Measurements from ENCODE around the gene CACNA1S.

Gene CACNA1S

DNA sequence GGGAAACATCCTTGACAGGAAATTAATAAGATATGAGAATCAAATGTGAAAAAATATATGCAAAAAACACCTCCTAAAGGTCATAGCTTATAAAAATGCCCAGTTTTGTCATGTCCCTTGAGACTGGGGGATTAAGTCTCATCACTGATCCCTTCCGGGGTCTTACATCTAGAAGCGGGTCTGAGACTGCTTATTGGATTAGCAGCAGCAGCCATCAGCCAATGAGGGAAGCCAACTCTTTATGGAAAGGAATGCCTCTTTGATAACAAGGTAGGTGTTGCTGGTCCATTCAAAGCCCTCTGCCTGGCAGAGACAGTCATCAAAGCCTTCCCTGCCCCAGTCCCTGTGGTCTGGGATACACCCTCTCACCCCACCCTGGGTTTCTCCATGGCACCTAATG lies 3.9 kb upstream of the CACNA1S start:
- no peak for DNase-seq (ENCODE audit: low read depth)

DNA sequence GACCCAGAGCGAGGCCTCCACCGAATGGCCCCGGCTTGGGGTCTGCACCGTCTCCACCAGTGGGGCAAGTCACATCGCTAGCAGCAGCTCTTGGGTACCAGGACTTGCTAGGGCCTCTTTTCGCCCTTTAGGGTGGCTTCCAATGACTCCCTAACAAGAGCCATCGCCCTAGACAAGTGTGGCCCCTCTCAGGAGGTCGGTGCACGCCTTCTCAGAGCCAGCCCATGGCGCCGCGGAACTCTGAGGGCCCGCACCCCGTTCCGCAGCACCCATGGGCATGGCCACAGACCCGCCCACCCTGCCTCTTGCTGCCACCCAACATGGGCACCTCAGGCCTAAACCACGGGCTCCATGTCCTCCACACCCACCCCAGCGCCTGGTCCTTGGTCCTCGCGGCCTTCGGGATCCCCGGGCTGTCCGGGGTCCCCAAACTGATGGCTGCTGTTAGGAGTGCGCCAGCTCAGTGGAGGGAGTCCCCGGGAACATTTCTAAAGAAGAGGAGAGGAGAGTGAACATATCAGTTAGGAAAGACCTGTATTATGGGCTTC lies 3.2 kb upstream of the CACNA1S start:
- DNase-seq (ENCODE audit: low read depth): no peak

DNA sequence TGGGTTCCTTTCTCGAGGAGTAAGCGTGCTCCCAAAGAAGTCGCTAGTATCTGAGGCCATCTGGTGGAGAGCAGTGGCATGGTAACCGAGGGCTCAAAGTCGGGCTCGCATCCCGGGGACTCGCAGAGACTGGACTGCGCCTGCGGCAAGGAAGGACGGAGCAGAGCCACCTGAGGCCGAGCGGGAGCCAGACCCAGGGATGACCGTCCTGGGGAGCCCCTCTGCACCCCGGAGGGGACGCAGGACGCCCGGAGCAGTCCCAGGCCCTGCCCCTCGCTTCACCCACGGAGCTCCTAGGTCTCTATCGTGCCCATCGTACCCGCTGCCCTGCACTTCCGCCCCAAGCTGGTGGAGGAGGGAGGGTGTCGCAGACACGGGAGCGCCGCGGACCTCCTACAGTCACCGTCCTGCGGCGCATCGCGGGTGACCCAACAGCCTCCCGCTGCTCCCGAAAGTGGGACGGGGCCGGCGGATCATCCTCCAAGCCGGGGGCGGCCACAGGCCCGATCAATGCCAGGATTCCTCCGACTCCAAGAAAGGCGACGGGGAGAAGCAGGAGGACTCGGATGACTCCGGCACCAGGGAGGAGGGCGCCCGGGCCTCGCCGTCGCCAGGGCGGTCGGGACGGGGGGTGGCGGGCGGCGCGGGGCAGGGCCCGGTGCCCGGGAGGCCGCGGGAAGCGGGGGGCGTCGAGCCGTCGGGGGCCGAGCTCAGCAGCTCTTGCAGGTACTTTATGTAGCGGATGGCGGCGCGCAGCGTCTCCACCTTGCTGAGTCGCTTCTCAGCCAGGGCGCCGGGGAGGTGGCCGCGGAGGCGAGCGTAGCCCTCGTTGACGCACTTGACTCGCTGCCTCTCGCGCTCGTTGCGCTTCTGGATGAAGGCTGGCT lies 2.3 kb upstream of the CACNA1S start:
- DNase-seq (ENCODE audit: low read depth): peak; percentile 80

DNA sequence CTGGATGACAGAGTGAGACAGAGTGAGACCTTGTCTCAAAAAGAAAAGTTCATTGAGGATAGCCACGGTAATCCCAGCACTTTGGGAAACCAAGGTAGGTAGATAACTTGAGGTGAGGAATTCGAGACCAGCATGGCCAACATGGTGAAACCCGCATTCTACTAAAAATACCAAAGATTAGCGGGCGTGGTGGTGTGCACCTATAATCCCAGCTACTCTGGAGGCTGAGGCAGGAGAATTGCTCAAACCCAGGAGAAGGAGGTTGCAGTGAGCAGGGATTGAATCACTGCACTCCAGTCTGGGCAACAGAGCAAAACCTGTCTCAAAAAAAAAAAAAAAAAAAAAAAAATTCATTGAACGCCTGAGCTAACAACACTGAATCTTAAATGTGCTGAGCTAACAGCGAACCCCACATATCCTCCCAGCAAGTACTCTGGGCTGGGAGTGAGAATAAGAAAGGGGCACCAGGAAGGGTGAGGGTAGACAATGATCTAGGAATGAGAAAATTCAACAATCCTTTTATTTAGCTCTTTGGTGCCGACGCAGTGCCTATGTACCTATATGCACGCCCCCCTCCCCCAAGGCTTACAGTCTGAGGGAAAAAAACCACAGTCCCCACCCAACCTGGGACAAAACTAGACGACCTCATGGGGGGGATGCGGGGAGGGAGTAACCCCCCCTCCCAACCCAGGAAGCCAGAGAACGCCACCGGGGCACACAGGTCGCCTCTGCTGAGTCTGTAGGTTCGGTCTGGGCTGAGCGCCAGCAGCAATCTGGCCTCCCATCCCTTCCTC lies 1.4 kb upstream of the CACNA1S start:
- no peak for DNase-seq (ENCODE audit: low read depth)

DNA sequence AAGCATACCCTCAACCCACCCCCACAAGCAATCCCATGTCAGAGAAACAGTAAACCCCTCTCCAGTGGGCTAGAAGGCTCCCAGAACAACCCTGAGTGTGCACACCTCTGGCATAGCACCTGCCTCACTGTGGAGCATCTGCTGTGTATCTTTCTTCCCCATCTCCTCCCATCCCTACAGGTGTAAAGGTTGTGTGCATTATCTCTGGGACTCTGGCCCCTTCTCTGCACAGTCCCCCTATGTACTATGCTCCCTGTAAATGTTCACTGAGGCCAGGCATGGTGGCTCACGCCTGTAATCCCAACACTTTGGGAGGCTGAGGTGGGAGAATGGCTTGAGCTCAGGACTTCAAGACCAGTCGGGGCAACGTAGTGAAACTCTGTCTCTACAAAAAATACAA lies 700 bp upstream of the CACNA1S start:
- no peak for DNase-seq (ENCODE audit: low read depth)

DNA sequence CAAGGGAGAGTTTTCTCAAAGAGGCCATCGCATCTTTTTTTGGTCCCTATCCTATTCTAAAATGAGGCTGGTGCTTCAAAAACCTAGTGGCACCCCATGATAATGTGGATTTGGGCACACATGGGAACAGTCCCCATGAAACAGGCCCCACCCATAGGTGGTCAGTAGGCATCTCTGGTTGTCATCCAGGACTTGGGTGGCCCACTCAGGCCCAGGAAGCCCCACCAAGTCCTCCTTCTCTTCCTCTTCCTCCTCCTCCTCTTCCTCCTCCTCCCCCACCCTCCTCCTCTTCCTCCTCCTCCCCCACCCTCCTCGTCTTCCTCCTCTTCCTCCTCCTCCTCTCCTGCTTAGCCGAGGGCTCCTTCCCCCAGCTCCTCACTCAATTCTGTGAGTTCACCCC lies 554 bp downstream of the CACNA1S start:
- no peak for DNase-seq (ENCODE audit: low read depth)

DNA sequence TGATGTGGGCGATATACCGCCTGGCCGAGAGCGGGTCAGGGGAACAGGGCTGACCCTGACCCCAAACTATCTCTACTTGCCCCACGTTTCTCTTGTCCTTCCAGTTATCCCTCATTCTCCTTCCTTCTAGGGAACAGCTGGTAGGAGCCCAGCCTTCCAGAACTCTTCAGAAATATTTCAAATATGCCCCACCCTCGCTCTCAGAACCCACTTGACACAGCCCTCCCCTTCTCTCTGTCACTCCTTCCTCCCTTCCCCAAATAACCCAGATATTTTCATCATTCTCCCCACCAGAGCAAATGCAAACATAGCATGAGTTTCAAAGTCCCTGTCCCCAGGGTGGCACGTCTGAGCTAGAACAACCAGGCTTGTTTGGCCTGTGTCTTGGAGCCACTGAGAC lies 1.1 kb downstream of the CACNA1S start:
- no peak for DNase-seq (ENCODE audit: low read depth)

DNA sequence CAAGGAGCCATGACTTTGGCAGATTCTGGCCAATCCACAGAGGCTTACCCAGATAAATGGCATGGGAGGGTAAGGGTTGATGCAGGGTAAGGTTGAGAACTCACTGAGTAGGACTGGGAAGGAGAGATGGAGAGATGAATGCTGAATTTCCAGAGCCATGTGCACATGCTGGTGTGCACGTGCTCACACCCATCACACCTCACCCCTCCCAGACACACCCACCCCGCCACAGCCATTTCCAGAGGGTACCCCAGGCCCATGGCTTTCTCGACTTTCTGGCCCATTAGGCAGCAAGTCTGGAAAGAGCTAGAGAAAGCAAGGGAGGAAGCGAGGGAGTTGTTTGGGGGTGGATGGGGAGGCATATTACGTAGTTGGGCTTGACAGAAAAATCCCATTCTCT lies 1.6 kb downstream of the CACNA1S start:
- DNase-seq (ENCODE audit: low read depth): no peak

DNA sequence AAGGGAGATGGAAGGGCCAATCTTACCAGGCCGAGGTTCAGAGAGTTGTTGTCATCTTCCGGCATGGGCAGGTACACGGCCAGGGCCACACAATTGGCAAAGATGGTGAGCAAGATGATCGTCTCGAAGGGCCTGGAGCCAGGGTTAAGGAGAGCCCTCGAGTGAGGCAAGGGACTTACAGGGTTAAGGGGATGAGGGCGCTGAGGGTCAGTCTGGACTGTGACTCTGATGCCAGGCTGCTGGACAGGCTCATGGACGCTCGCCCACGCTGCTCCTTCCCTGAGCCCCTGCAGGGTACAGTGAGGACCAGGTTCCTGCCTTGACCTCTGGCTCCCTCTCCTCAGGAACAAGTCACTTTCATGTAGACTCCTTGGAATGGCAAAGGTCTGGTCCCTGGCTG lies 2.1 kb downstream of the CACNA1S start:
- no peak for DNase-seq (ENCODE audit: low read depth)

DNA sequence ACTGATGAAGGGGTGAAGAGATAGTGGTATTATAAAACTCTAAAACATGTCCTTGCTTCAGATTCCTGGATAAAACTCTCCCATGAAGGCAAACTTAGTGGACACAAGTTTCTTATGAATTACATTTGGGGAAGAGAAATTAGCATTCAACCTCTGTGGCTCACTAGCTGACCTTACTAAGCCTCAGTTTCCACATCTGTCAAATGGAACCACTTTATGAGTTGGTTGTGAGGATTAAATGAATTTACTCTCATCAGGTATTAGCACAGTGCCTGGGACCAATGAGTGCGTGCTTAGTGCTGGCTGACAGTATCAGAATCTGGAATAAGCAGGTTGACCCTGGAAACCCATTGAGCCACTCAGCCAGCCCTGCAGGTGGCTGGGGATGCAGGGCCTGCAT lies 2.6 kb downstream of the CACNA1S start:
- DNase-seq (ENCODE audit: low read depth): no peak

DNA sequence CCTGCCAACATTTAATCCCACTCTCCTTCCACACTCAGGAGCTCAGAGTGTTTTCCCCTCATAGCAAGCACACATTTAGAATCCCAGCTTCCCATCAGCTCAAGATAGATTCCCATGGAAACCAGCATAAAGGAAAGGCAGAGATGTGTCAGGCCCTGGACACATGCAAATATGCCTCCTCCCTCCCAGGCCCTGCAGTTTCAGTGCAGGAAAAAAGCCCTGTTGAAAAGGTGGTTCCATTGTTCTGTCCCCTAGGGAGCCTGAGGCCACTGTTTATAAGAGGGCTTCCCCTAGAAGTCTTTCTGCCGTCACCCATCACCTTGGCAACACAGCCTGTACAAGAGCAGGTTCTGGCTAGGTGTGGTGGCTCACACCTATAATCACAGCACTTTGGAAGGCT lies 3.6 kb downstream of the CACNA1S start:
- DNase-seq (ENCODE audit: low read depth): no peak

DNA sequence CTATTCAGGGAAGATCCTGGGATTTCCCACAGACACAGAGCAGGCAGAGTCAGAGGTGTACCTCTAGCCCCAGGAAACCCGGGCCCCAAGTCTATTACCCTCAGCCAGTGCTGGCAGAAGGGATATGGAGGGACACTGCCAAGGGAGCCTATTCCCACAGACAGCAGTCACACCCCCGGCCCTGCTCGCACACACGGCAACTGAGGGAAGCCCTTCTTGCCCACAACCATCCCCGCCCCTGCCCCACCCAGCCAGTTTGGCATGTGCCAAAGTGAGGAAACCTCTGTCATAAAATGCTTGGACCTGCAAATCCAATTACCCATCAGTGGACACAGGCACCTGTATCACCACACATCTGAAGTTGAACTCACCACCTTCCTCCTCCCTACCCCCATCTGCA lies 6.5 kb downstream of the CACNA1S start:
- no peak for DNase-seq (ENCODE audit: low read depth)

DNA sequence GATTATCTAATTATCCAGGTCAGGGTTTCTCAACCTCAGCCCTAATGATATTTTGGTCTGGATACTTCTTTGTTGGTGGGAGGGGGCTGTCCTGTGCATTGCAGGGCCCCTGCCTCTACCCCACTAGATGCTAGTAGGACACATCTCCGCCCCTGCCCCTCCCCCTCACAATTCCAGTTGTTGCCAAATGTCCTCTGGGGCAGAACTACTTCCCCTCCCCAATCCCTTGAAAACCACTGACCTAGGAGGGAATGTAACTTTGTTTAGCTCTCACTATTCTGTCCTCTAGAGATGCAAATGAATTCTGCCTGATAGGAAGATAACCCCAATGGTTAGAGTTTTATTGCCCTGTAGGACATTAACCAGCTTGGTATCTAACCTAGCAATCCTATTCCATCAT lies 8.1 kb downstream of the CACNA1S start:
- DNase-seq (ENCODE audit: low read depth): no peak

DNA sequence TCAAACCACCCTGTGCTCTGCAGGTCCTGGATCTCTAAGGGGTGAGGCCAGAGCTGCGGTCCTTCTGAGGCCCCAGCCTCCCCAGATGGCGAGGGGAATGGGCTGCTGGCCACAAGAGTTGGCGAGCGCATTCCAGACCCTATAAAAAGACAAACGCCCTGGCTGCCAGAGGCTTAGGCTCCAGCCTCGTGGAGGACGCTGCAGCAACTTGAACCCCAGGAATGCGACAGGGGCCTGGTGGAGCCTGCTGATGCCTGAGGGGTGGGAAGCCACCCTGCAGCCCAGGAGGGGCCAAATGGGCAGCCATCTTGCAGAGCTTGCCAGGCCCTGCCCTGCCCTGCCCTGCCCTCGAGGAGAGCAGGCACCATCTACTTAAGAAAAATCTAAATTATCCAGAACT lies 8.6 kb downstream of the CACNA1S start:
- DNase-seq (ENCODE audit: low read depth): no peak

DNA sequence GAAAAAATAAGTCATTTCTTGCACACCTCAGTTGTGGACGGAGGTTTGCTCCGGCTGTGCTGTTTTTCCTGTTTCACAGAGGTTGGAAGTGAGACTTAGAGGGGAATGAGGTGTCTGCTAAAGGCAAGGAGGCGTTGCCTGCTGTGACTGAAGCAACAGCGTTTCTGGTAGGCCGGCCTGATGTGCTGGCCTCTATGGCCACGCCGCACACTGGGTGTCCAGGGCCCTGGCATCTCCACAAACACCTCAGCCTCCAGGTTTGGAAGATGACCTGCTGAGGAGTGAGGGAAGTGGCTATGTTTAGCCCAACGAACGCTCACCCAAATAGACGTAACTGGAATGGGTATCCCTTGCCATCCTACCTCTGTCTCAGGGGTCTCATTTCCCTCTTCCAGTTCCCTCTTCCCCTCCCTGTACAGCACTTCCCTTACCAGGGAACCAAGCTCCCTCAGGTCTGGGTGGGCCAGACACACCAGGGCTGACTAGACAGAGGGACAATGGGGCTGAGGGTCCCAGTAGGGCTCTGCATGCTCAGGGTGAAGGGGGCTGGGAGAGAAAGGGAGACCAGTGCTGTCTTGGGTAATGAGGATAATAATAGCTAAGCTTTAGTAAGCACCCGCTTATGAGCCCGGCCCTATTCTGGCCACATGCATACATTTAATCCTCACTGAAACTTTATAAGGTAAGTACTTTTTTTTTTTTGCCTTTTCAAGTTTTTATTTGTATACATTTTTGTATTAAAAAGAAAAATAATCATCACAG lies 11.9 kb downstream of the CACNA1S start:
- no peak for DNase-seq (ENCODE audit: low read depth)

DNA sequence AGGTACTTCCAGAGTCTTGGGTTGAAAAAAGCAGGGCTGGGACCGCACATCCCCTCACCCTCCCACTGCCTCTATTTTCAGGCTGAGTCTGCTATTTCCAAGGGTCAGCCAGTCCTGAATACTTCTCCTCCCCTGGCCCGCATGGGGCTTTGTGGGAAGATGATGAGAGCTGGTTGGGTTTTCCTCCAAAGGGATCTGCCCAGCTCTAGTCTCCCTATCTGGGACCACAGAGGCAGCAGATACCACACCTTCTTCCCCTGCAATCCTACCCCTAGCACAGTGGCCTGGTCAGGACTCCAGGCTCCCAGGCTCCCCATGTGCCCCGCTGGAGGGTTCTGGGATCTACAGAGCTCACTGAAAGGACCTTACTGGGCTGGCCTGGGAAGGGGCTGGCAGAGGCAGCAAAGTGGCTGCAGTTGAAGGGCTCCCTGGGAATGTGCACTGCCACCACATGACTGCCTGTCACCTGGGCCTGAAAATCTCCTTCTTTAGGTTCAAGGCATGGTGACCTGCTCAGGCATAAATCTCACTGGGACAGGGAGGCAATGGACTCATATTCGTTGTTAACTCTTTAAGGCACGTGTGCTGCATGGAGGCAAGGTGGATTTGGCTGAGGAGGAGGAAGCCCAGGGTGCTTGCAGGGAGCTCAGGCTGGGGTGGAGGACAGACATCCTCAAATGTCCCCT lies 13.1 kb downstream of the CACNA1S start:
- no peak for DNase-seq (ENCODE audit: low read depth)

DNA sequence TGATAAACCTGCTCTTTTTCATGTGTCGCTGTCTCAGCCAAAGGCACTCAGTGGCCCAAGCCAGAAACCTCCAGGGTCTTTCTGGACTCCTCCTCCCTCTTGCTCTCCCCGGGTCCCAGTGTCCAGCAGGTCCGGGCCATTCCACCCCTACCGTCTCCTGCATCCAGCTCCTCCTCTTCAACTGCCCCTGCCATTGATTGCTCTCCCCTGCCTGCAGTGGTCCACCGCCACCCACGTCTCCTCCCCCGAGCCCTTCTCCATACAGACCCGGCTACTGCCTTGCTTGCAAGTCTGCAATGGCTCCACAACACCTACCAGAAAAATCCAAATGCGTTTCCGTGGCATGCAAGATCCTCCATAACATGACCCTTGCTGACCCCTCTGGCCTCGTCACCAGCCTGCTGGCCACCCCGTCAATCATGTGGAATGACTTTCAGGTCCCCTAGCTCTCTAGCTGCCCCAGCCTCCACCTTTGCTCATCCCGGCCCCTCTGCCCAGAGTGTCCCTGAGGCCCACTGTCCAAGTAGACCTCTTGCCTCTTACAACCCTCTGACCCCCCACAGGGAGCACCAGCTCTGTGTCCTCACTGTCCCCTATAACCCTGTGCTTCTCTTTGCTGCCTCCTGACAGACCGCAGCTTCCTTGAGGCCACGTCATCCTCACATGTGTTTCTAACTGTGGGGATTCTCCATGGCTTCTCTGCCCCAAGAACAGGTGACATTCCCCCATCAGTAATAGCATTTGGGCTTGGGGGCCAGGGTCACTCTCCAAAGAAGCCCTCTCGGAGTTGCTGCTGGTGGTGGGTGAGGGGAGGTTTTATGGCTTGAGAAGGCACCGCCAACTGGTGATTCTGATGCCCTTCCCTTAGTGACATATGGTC lies 15.0 kb downstream of the CACNA1S start:
- no peak for DNase-seq (ENCODE audit: low read depth)

DNA sequence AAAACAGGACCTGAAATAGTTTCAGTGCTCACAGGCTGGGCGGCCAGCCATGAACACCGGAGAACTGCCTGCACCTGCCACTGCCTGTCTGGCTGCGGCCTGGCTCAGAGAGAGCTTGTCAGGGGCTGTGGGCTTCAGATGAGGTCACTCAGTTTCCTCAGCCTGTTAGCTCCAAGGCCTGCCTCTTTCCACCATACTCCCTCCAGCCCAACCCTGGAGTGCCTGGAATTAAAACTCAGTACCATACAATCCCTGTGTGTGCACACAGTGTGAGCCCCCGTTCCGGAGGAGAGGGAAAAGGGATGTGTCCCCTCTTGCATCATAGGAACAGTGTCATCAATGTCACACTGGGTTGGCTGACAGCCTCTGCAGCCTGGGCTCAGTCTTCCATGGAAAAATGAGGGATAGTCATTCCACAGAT lies 16.2 kb downstream of the CACNA1S start:
- DNase-seq (ENCODE audit: low read depth): no peak

DNA sequence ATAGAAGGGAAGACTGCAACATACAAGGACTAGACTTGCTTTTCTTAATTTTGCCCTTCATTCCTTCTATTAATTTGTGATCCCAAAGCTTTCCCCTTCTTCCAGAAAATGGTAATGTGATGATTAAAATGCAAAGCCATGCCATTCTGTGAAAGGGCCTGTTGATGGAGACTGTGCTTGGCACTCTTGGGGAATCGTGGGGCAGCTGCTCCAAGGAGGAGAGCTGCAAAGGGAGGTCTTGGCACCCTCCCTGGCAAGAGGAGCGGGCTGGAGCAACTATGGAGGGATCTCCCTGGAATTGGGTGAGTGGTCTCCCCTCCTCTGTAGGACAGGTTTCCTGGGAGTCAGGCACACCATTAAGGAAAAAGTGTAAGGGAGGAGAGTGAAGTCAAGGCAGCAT lies 16.6 kb downstream of the CACNA1S start:
- DNase-seq (ENCODE audit: low read depth): no peak

DNA sequence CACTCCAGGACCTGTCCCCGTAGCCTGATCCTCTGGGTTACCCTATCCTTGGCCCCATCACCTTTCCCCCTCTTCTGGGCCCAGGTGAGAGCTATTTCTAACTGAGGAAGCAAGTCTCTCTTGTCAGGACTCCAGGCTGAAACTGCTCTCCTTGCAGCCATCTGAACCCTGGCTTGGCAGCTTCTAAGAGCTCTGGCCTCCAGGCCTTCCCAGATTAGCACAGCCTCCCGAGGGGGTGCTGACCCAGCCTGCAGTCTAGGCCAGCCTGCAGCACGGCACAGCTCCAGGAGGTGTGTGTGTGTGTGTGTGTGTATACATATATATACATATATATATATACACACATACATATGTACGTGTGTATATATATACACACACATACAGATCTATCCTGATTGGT lies 17.4 kb downstream of the CACNA1S start:
- no peak for DNase-seq (ENCODE audit: low read depth)

DNA sequence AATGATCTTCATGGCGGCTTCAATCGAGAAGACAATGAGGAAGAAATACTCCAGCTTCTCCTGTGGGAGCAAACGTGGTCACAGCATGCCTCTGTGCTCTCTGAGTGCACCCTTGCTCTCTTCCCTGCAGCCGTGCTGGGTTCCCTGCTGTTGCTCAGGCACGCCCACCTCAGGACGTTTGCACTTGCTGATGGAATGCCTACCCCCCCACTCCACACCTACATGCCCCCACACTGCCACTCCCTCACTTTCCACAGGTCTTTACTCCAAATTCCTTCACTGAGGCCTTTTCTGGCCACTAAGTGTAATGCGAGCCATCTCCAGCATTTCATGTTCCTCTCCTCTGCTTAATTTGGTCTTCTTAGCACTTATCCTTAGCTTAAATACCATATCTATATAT lies 18.3 kb downstream of the CACNA1S start:
- DNase-seq (ENCODE audit: low read depth): no peak

Data from fibroblast of gingiva (primary cell).